Choroid plexus epithelial cell (primary cell): ENCODE results near the gene ABCB8.

Experiments
- DNase-seq: peaks from one replicate; pipeline ENCODE4 v3.0.0-alpha.2; 2010; ENCODE audit warnings: low read depth
- H3K4me3 ChIP-seq: 2 replicates; pipeline ENCODE4 v1.5.1; 2011; ENCODE audit warnings: low read depth, mild to moderate bottlenecking, control low read depth, low read length, moderate library complexity
- TF ChIP-seq, protein P1 (sequence below): conservative IDR thresholded peaks from 2 replicates; pipeline ENCODE4 v1.5.1; 2011; ENCODE audit warnings: low read depth, mild to moderate bottlenecking, control low read depth, inconsistent platforms, low read length, moderate library complexity

The ABCB8 gene

DNA sequence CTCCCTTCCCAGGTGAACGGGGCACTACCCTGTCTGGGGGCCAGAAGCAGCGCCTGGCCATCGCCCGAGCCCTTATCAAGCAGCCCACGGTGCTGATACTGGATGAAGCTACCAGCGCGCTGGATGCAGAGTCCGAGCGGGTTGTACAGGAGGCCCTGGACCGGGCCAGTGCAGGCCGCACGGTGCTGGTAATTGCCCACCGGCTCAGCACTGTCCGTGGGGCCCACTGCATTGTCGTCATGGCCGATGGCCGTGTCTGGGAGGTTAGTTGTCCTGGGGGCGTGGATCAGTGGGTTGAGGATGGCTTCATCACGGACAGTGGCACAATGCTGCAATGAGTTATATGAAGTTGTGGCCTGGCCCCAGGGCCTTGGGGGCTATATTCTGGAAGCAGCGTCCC is 15.7 kb downstream of the ABCB8 start:
- TF ChIP-seq, protein P1, sequence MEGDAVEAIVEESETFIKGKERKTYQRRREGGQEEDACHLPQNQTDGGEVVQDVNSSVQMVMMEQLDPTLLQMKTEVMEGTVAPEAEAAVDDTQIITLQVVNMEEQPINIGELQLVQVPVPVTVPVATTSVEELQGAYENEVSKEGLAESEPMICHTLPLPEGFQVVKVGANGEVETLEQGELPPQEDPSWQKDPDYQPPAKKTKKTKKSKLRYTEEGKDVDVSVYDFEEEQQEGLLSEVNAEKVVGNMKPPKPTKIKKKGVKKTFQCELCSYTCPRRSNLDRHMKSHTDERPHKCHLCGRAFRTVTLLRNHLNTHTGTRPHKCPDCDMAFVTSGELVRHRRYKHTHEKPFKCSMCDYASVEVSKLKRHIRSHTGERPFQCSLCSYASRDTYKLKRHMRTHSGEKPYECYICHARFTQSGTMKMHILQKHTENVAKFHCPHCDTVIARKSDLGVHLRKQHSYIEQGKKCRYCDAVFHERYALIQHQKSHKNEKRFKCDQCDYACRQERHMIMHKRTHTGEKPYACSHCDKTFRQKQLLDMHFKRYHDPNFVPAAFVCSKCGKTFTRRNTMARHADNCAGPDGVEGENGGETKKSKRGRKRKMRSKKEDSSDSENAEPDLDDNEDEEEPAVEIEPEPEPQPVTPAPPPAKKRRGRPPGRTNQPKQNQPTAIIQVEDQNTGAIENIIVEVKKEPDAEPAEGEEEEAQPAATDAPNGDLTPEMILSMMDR: no peak
- no peak for DNase-seq
- no peak overlapping the region for H3K4me3 ChIP-seq

DNA sequence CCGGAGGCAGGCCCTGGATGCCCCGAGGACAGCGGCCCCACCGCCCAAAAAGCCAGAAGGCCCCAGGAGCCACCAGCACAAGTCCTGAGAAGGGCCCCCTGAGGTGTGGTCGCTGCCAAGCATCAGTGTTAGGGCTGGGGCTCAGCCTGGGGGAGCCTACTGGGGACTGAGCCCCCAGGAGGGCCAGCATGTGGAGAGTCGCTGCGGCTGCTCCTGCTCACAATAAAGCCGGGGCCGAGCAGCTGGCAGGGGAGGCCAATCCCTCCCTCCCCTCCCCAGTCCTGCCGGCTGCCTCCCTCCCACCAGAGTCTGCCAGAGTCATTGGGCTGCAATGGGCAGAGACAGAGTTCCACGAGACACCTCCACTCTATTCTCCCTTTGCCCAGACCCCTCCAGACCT is 17.0 kb downstream of the ABCB8 start:
- no peak for DNase-seq
- TF ChIP-seq, protein P1: no peak
- H3K4me3 ChIP-seq: no peak overlapping the region

DNA sequence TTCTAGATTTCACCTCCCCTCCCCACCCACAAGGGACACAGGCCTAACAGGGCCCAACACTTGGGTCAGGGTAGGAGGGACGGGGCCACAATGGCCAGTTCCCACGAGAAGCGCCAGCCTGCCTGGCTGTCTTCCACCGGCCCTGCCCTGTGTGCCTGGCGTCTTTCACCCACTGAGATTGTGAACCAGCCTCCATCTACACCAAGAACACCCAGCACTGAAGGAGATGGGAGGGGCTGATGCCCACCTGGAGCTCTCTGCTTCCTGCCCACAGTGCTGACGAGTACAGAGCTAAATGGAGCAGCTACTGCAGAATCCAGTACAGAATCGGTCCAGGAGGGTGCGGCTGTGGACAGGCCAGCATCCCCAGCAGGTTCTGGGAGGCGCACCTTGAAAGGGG is 17.7 kb downstream of the ABCB8 start:
- DNase-seq: no peak

DNA sequence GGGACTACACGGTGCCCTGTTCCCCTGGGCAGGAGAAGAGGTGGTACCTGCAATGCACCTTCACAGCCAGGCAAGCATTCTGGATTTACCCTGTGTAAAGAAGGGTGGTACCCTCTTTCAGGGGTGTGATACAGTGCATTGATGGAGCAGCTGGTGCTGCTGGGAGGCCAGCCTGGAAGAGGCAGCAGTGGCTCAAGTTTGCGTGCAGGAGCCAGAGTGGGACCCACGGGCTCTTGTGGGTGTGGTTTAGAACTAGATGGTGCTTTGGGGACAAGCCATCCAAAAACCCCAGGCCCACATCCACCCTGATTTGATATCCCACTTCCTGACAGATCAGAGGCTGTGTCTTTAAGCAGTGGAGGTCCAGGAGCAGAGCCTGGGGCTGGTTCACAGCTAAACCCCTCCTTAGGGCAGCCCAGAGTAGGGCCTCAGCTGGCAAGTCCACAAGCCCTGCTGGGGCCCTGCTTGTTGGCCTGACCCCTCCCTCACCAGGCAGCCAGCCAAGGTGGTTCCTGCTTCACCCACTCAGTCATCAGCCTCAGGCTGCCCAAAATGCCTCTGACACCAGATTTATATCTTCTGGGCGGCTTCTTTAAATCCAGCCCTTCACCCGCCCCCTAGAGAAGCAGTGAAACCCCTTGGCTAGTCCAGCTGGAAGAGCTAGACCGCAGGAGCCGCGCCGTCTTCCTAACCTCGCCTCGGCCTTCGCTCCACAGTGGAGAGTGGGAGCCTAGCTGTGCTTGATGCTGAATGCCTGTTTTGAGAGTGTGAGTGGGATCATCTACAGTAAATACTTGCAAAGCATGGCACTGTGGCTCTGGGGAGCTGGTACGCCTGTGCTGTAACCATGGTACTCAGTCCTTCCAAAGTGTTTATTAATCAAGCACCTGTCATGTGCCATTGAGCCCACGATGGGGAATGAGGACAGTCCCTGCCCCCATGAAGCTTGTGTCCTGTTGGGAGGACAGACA is 18.6 kb downstream of the ABCB8 start:
- TF ChIP-seq, protein P1: no peak
- DNase-seq: peak; percentile 19
- no peak overlapping the region for H3K4me3 ChIP-seq

More for the DNA sequence above, 17.7 kb downstream of the ABCB8 start:
- no peak overlapping the region for H3K4me3 ChIP-seq
- TF ChIP-seq, protein P1: no peak

DNA sequence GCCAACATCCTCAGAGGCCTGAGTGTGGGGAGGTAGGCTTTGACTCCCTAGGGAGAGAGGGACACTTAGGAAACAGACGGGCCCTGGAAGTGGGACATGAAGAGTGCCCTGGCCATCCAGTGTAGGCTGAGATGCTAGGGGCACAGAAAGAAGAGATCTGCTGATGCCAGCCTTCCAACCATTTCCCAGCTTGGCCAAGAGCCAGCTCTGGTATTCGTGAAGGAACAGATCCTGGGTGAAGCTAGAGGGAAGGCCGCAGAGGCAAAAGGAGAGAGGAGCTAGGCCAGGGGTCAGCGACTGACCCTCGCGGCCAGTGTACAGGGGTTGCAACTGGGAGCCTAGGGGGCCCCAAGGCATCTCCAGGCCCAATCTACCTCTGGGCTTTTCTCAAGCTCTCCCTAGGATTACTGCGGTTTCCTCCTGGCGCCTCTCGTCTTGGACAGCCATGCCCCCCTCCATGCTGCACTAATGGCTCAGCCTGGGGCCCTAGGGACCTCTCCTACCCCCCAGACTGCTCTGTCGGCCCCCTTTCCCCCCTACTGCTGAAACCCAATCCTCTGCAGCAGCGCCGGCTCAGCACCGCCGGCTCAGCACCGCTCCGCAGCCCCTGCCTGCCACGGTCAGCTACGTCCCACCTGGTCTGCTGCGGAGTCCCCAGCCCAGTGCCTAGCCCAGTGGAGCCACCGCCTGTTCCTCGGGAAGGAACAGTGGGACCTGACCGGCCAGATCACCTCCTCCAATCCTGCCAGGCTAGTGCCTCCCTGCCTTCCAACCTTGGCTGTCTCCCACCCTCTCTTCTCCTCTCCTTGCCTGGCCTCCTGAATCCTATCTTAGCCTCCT is 19.9 kb downstream of the ABCB8 start, which contains the start of gene ASIC3:
Gene ASIC3, plus strand, starts transcription at position 556 of the 840 bp plus-strand sequence. CDS start 355 bp downstream, outside the sequence.
- H3K4me3 ChIP-seq: no peak within 1 kb of the TSS
- no peak for DNase-seq
- TF ChIP-seq, protein P1: no peak

DNA sequence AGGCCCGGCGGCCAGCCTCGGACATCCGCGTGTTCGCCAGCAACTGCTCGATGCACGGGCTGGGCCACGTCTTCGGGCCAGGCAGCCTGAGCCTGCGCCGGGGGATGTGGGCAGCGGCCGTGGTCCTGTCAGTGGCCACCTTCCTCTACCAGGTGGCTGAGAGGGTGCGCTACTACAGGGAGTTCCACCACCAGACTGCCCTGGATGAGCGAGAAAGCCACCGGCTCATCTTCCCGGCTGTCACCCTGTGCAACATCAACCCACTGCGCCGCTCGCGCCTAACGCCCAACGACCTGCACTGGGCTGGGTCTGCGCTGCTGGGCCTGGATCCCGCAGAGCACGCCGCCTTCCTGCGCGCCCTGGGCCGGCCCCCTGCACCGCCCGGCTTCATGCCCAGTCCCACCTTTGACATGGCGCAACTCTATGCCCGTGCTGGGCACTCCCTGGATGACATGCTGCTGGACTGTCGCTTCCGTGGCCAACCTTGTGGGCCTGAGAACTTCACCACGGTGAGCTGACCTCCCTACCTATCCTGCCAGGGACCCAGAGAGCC is 20.7 kb downstream of the ABCB8 start:
- DNase-seq: no peak
- TF ChIP-seq, protein P1: no peak
- H3K4me3 ChIP-seq: no peak overlapping the region
